NCI-H2107 (cell line): ENCODE results near the gene RFC2.
"Not testable (repeated sequence)": the region's sequence is repeated elsewhere in the genome, so short reads cannot be mapped to it uniquely, and the experiment has no call there.

ENCODE experiments used
- DNase-seq: peaks from one replicate; lab custom pipeline; 2025; lab: John Stamatoyannopoulos, UW

Gene RFC2

GRCh38 chr7:74248156-74248555 lies 6.0 kb downstream of the RFC2 start:
- DNase-seq: no peak

GRCh38 chr7:74246497-74246896 lies 7.7 kb downstream of the RFC2 start:
- no peak for DNase-seq

GRCh38 chr7:74242122-74242443 lies 12.1 kb downstream of the RFC2 start:
- DNase-seq: no peak

- DNase-seq: no peak
These were observed 13.7 kb downstream of the RFC2 start for GRCh38 chr7:74240482-74240881.

- DNase-seq: no peak
These were observed 17.9 kb downstream of the RFC2 start for GRCh38 chr7:74236284-74236683.

- DNase-seq: no peak
These were observed 18.5 kb downstream of the RFC2 start for GRCh38 chr7:74235518-74236268.

- DNase-seq: no peak
These were observed 20.4 kb downstream of the RFC2 start for GRCh38 chr7:74233655-74234285.

GRCh38 chr7:74231232-74231590 lies 23.0 kb downstream of the RFC2 start:
- DNase-seq: no peak

GRCh38 chr7:74230446-74231231 lies 23.6 kb downstream of the RFC2 start:
- DNase-seq: no peak

- DNase-seq: no peak
These were observed 25.0 kb downstream of the RFC2 start for GRCh38 chr7:74228951-74229900.

- no peak for DNase-seq
These were observed 27.6 kb downstream of the RFC2 start for GRCh38 chr7:74226633-74227032.

GRCh38 chr7:74225400-74225799 lies 28.8 kb downstream of the RFC2 start:
- DNase-seq: no peak

GRCh38 chr7:74224907-74225306 lies 29.3 kb downstream of the RFC2 start:
- DNase-seq: not testable (repeated sequence)

GRCh38 chr7:74224511-74224832 lies 29.7 kb downstream of the RFC2 start:
- DNase-seq: no peak

GRCh38 chr7:74223711-74224510 lies 30.3 kb downstream of the RFC2 start:
- no peak for DNase-seq

- DNase-seq: no peak
These were observed 31.1 kb downstream of the RFC2 start for GRCh38 chr7:74222851-74223710.

- no peak for DNase-seq
These were observed 32.5 kb downstream of the RFC2 start for GRCh38 chr7:74221713-74222112.

GRCh38 chr7:74220229-74220628 lies 34.0 kb downstream of the RFC2 start:
- DNase-seq: no peak

- no peak for DNase-seq
These were observed 34.8 kb downstream of the RFC2 start for GRCh38 chr7:74219416-74219815.

GRCh38 chr7:74218343-74218698 lies 35.9 kb downstream of the RFC2 start:
- no peak for DNase-seq
